ENCODE results near the gene FOXB2.
"Not testable (repeated sequence)": the region's sequence is repeated elsewhere in the genome, so short reads cannot be mapped to it uniquely, and the experiment has no call there.

Gene FOXB2

DNA sequence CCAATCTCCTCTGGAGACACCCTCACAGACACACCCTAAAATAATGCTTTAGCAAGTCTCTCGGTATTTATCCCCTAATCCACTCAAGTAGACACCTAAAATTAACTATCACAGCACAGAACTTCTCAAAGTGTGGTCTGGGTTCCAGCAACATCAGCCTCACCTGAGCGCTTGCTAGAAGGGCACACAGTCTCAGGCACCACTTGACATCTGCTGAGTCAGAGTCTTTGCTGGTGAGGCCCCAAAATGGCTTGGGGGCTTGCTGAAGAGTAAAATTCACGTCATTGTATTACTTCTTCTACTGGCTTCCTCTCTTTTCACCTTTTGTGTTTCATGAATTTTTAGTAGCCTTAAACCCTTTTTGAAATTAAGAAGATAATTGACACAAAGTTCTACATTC lies 9.0 kb downstream of the FOXB2 start:
- no peak for DNase-seq (ENCODE audit: extremely low read depth, insufficient read length)
- no peak overlapping the region for H3K4me3 ChIP-seq (replicated peaks; ENCODE audit: low read depth, low read length)
- H3K27me3 ChIP-seq (replicated peaks; ENCODE audit: control insufficient read depth, insufficient read depth, low read length), result no peaks in the 10 kb centered on the region; the same call in none of the 2 replicates
- TF ChIP-seq, protein P1, sequence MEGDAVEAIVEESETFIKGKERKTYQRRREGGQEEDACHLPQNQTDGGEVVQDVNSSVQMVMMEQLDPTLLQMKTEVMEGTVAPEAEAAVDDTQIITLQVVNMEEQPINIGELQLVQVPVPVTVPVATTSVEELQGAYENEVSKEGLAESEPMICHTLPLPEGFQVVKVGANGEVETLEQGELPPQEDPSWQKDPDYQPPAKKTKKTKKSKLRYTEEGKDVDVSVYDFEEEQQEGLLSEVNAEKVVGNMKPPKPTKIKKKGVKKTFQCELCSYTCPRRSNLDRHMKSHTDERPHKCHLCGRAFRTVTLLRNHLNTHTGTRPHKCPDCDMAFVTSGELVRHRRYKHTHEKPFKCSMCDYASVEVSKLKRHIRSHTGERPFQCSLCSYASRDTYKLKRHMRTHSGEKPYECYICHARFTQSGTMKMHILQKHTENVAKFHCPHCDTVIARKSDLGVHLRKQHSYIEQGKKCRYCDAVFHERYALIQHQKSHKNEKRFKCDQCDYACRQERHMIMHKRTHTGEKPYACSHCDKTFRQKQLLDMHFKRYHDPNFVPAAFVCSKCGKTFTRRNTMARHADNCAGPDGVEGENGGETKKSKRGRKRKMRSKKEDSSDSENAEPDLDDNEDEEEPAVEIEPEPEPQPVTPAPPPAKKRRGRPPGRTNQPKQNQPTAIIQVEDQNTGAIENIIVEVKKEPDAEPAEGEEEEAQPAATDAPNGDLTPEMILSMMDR (IDR thresholded peaks at IDR 0.05; ENCODE audit: insufficient read depth, low read length, poor library complexity, severe bottlenecking), result no peak
- no peaks in the 10 kb centered on the region for H3K36me3 ChIP-seq (ENCODE audit: control insufficient read depth, insufficient read depth, low read length)

DNA sequence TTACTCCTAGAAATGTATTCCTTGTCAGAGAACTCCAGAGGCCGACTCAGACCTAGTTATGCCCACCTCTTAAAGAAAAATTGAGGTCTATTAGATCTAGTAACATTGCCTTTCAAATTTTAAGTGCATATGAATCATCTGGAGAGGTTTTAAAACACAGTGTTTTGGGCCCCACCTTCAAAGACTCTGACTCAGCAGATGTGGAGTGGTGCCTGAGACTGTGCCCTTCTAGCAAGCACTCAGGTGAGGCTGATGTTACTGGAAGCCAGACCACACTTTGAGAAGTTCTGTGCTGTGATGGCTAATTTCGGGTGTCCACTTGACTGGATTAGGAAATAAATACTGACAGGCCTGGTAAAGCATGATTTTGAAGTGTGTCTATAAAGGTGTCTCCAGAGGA lies 10.6 kb downstream of the FOXB2 start:
- TF ChIP-seq, protein P1 (IDR thresholded peaks at IDR 0.05; ENCODE audit: insufficient read depth, low read length, poor library complexity, severe bottlenecking), result no peak
- H3K36me3 ChIP-seq (ENCODE audit: control insufficient read depth, insufficient read depth, low read length), result no peaks in the 10 kb centered on the region
- DNase-seq (ENCODE audit: extremely low read depth, insufficient read length), result no peak
- H3K4me3 ChIP-seq (replicated peaks; ENCODE audit: low read depth, low read length), result no peak overlapping the region
- no peaks in the 10 kb centered on the region; the same call in none of the 2 replicates for H3K27me3 ChIP-seq (replicated peaks; ENCODE audit: control insufficient read depth, insufficient read depth, low read length)

DNA sequence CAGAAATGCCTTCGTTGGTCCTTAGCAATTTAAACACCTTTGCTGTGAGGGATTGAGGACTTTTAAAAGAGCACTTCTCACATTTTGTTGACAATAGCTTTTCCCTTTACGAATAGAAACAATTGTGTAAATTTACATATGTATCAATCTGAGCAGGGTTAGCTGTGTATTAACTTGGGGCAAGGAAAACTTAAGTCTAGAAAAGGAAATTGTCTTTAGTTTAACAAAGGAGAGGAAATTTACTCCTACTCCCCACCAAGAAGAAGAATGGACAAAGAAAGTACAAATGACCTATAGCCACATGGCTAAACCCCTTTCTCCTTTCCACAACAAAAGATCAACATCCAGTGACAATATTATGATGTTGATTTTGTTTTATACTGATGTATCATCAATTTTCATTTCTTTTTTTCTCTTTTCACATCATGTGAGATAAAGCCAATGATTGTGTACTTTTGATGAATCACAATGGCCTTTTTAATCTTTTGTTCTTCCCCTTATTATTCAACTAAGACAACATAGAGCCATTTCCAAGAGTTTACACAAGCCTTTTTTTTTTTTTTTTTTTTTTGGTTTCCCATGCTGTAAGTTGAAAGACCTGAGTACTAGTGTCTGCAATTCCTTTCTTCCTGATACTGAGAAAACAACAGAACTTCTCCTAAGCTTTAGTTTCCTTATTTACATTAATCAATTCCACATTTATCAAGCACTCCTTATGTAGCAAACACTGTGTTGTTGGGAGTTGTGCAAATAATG lies 19.0 kb downstream of the FOXB2 start:
- DNase-seq (ENCODE audit: extremely low read depth, insufficient read length), result no peak
- no peak overlapping the region for H3K4me3 ChIP-seq (replicated peaks; ENCODE audit: low read depth, low read length)
- no peaks in the 10 kb centered on the region for H3K36me3 ChIP-seq (ENCODE audit: control insufficient read depth, insufficient read depth, low read length)
- no peaks in the 10 kb centered on the region for H3K27me3 ChIP-seq (replicated peaks; ENCODE audit: control insufficient read depth, insufficient read depth, low read length)
- TF ChIP-seq, protein P1 (IDR thresholded peaks at IDR 0.05; ENCODE audit: insufficient read depth, low read length, poor library complexity, severe bottlenecking), result no peak

DNA sequence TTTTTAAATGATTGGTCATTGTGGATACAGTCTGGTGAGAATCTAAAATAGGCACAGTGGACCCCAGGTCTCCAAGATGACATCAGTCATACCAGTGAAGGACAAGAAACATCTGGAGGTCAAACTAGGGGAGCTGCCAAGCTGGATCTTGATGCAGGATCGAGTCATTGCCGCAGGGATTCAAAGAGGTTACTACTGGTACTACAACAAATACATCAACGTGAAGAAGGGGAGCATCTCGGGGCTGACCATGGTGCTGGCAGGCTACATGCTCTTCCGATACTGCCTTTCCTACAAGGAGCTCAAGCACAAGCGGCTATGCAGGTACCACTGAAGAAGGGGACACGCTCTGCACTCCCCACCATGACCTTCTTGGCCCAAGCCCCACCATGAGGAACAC lies 20.9 kb downstream of the FOXB2 start:
- H3K4me3 ChIP-seq (replicated peaks; ENCODE audit: low read depth, low read length), result no peak overlapping the region
- TF ChIP-seq, protein P1 (IDR thresholded peaks at IDR 0.05; ENCODE audit: insufficient read depth, low read length, poor library complexity, severe bottlenecking), result no peak

DNA sequence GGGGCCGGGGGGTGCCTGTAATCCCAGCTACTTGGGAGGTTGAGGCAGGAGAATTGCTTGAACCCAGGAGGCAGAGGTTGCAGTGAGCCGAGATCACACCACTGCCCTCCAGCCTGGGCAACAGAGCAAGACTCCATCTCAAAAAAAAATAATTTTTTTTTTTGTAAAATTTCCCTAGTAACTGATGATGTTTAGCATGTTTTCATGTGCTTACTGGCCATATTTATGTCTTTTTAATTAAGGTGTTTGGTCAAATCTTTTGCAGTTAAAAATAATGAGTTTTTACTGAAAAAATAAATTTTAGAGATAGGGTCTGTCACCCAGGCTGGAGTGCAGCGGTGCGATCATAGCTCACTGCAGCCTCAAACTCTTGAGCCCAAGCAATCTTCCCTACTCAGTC lies 24.3 kb downstream of the FOXB2 start:
- DNase-seq (ENCODE audit: extremely low read depth, insufficient read length); H3K27me3 ChIP-seq (replicated peaks; ENCODE audit: control insufficient read depth, insufficient read depth, low read length); H3K36me3 ChIP-seq (ENCODE audit: control insufficient read depth, insufficient read depth, low read length); H3K4me3 ChIP-seq (replicated peaks; ENCODE audit: low read depth, low read length): not testable (repeated sequence)

More for the DNA sequence above, 20.9 kb downstream of the FOXB2 start:
- no peaks in the 10 kb centered on the region for H3K27me3 ChIP-seq (replicated peaks; ENCODE audit: control insufficient read depth, insufficient read depth, low read length)
- H3K36me3 ChIP-seq (ENCODE audit: control insufficient read depth, insufficient read depth, low read length), result no peaks in the 10 kb centered on the region
- no peak for DNase-seq (ENCODE audit: extremely low read depth, insufficient read length)

DNA sequence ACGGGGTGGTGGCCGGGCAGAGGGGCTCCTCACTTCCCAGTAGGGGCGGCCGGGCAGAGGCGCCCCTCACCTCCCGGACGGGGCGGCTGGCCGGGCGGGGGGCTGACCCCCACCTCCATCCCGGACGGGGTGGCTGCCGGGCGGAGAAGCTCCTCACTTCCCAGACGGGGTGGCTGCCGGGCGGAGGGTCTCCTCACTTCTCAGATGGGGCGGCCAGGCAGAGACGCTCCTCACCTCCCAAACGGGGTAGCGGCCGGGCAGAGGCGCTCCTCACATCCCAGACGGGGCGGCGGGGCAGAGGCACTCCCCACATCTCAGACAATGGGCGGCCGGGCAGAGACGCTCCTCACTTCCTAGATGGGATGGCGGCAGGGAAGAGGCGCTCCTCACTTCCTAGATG lies 41.2 kb downstream of the FOXB2 start:
- not testable (repeated sequence) for H3K27me3 ChIP-seq (replicated peaks; ENCODE audit: control insufficient read depth, insufficient read depth, low read length); H3K36me3 ChIP-seq (ENCODE audit: control insufficient read depth, insufficient read depth, low read length); DNase-seq (ENCODE audit: extremely low read depth, insufficient read length); H3K4me3 ChIP-seq (replicated peaks; ENCODE audit: low read depth, low read length)

Measured in GM06990 (cell line).